NOMO-1 treated with dmso at 0.1 percent for 144 hours (cell line): ENCODE results near the gene CNTN1.

Experiments used
- DNase-seq: peaks from one replicate; lab custom pipeline; 2025; ENCODE audit not compliant: unreplicated experiment; lab: John Stamatoyannopoulos, UW

Gene CNTN1

GRCh38 chr12:41100572-41100971, 408.3 kb downstream of the CNTN1 start:
- no peak for DNase-seq

- no peak for DNase-seq
These were observed 409.6 kb downstream of the CNTN1 start for GRCh38 chr12:41101806-41102205.

- no peak for DNase-seq
These were observed 411.4 kb downstream of the CNTN1 start for GRCh38 chr12:41103614-41104013.

- DNase-seq: no peak
These were observed 414.1 kb downstream of the CNTN1 start for GRCh38 chr12:41106315-41106714.

- DNase-seq: no peak
These were observed 415.8 kb downstream of the CNTN1 start for GRCh38 chr12:41108032-41108431.

- DNase-seq: no peak
These were observed 420.7 kb downstream of the CNTN1 start for GRCh38 chr12:41112903-41113302.

- no peak for DNase-seq
These were observed 428.0 kb downstream of the CNTN1 start for GRCh38 chr12:41120211-41120610.

- DNase-seq: no peak
These were observed 429.1 kb downstream of the CNTN1 start for GRCh38 chr12:41121374-41121773.
